HepG2 (cell line): ENCODE measurements around the gene POU2AF3. TPM values are rescaled to one million over a fixed set of nuclear protein-coding genes. Genes with fewer than 3 reads are reported as not detected.

ENCODE experiments used
- ATAD3A ChIP-seq: sonication (generic); formaldehyde crosslinking; IDR thresholded peaks from 2 replicates; pipeline ENCODE4 v1.4.0; 2020; ENCODE audit warnings: missing genetic modification reagents
- CBFB ChIP-seq: sonication (generic); formaldehyde crosslinking; IDR thresholded peaks from 2 replicates; pipeline ENCODE4 v1.4.0; 2020; ENCODE audit warnings: missing genetic modification reagents
- EHMT2 ChIP-seq: fragments of 200-600 bp; sonication (generic); IDR thresholded peaks from 2 replicates; pipeline ENCODE4 v1.7.0; 2017; ENCODE audit warnings: antibody characterized with exemption, low read depth, low read length, borderline replicate concordance
- FIP1L1 ChIP-seq: fragments of 200-400 bp; formaldehyde crosslinking; IDR thresholded peaks from 2 replicates; pipeline ENCODE4 v1.6.1; 2018; ENCODE audit warnings: low read depth, mild to moderate bottlenecking, low read length, moderate library complexity, borderline replicate concordance; ENCODE audit not compliant: insufficient read depth
- FOSL2 ChIP-seq: sonication (generic); formaldehyde crosslinking; IDR thresholded peaks from 2 replicates; pipeline ENCODE4 v1.4.0; 2020; ENCODE audit warnings: missing genetic modification reagents
- FOXA1 ChIP-seq, 2 experiments: fragments of 450-650 bp in 1 of 2; sonication (generic) in 1 of 2; formaldehyde crosslinking in 1 of 2; IDR thresholded peaks; 2 replicates each; pipeline versions ENCODE4 v1.4.0 to v1.6.1; 2016 to 2020; ENCODE audit warnings: missing genetic modification reagents in 1 of 2
- FOXO1 ChIP-seq: sonication (generic); formaldehyde crosslinking; IDR thresholded peaks from 2 replicates; pipeline ENCODE4 v1.4.0; 2020; ENCODE audit warnings: missing genetic modification reagents
- MIXL1 ChIP-seq: IDR thresholded peaks from 2 replicates; pipeline ENCODE4 v1.6.1; 2016
- PAX8 ChIP-seq: sonication (generic); formaldehyde crosslinking; IDR thresholded peaks from 2 replicates; pipeline ENCODE4 v1.8.0; 2022; ENCODE audit warnings: mild to moderate bottlenecking, missing genetic modification reagents, borderline replicate concordance
- RORA ChIP-seq: sonication (generic); formaldehyde crosslinking; IDR thresholded peaks from 2 replicates; pipeline ENCODE4 v1.5.0; 2020; ENCODE audit warnings: mild to moderate bottlenecking, missing genetic modification reagents, moderate library complexity
- SAP130 ChIP-seq: IDR thresholded peaks from 2 replicates; pipeline ENCODE4 v1.6.1; 2016; ENCODE audit warnings: low read depth
- SNAPC2 ChIP-seq: sonication (generic); formaldehyde crosslinking; IDR thresholded peaks from 2 replicates; pipeline ENCODE4 v1.8.1; 2022; ENCODE audit warnings: mild to moderate bottlenecking, missing genetic modification reagents
- SP140L ChIP-seq: sonication (generic); formaldehyde crosslinking; IDR thresholded peaks from 2 replicates; pipeline ENCODE4 v1.4.0; 2020; ENCODE audit warnings: missing genetic modification reagents, borderline replicate concordance
- ZFP90 ChIP-seq: sonication (generic); formaldehyde crosslinking; IDR thresholded peaks from 2 replicates; pipeline ENCODE4 v1.8.0; 2022; ENCODE audit warnings: missing genetic modification reagents, mild to moderate bottlenecking, inconsistent platforms, borderline replicate concordance
- ZNF121 ChIP-seq: sonication (generic); formaldehyde crosslinking; IDR thresholded peaks from 2 replicates; pipeline ENCODE4 v1.5.0; 2020; ENCODE audit warnings: mild to moderate bottlenecking, missing genetic modification reagents
- ZNF256 ChIP-seq: sonication (generic); formaldehyde crosslinking; conservative IDR thresholded peaks from 2 replicates; pipeline ENCODE4 v1.4.0; 2020; ENCODE audit warnings: missing genetic modification reagents
- ZNF605 ChIP-seq: sonication (generic); formaldehyde crosslinking; IDR thresholded peaks from 2 replicates; pipeline ENCODE4 v1.8.0; 2022; ENCODE audit warnings: mild to moderate bottlenecking, missing genetic modification reagents
- ZNF780A ChIP-seq: sonication (generic); formaldehyde crosslinking; IDR thresholded peaks from 2 replicates; pipeline ENCODE4 v1.8.0; 2022; ENCODE audit warnings: mild to moderate bottlenecking, missing genetic modification reagents, moderate library complexity
- ZSCAN30 ChIP-seq: sonication (generic); formaldehyde crosslinking; IDR thresholded peaks from 2 replicates; pipeline ENCODE4 v1.5.0; 2020; ENCODE audit warnings: mild to moderate bottlenecking, missing genetic modification reagents
- polyA plus RNA-seq, 8 experiments: library from polyadenylated mRNA; depleted of rRNA in 3 of 8; stranded (reverse) in 7 of 8; unstranded in 1 of 8; fragments of >200 nt; fragmentation: Illumina TruSeq in 4 of 8; extraction: Trizol in 4 of 8; gene quantifications; 2 replicates each; pipeline versions ENCODE4 v1.2.1 to v1.2.3, GENCODE V29; 2011 to 2016; ENCODE audit warnings: low read depth in 4 of 8, missing spikeins in 1 of 8, mixed read lengths in 1 of 8; ENCODE audit not compliant: insufficient read depth in 1 of 8
- total RNA-seq, 5 experiments: library from RNA; depleted of rRNA; stranded (reverse); fragments of >200 nt; fragmentation: Illumina TruSeq; extraction: Trizol; gene quantifications; 2 replicates each; pipeline ENCODE4 v1.2.3, GENCODE V29; 2016; ENCODE audit warnings: low read depth in 1 of 5
- TF ChIP-seq, protein P1 (sequence below): sonication (generic); formaldehyde crosslinking; IDR thresholded peaks from 2 replicates; pipeline ENCODE4 v1.8.0; 2022; ENCODE audit warnings: missing genetic modification reagents, low read depth, mild to moderate bottlenecking, borderline replicate concordance
- TF ChIP-seq, protein P2 (sequence below): sonication (generic); formaldehyde crosslinking; IDR thresholded peaks from 2 replicates; pipeline ENCODE4 v1.8.1; 2023; ENCODE audit warnings: mild to moderate bottlenecking, missing genetic modification reagents, borderline replicate concordance
- TF ChIP-seq, protein P3 (sequence below): IDR thresholded peaks from 2 replicates; pipeline ENCODE4 v1.6.1; 2016; ENCODE audit warnings: missing genetic modification reagents, missing compliant biosample characterization
- TF ChIP-seq, protein P4 (sequence below), 2 experiments: sonication (generic) in 1 of 2; formaldehyde crosslinking in 1 of 2; IDR thresholded peaks; 2 replicates each; pipeline versions ENCODE4 v1.5.1 to v1.6.1; 2011 to 2020; ENCODE audit warnings: borderline replicate concordance in 1 of 2, low read depth in 1 of 2, low read length in 1 of 2, mild to moderate bottlenecking in 1 of 2, missing genetic modification reagents in 1 of 2, moderate library complexity in 1 of 2
- TF ChIP-seq, protein P5 (sequence below): sonication (generic); formaldehyde crosslinking; IDR thresholded peaks from 2 replicates; pipeline ENCODE4 v1.5.1; 2020; ENCODE audit warnings: missing genetic modification reagents, mild to moderate bottlenecking, borderline replicate concordance

The POU2AF3 gene
- total and polyA plus RNA-seq, 2 of the 13 experiments (the other 11 are each of a cell fraction or from before 2014, with no cell fraction given) = 7.8 to 71.2 TPM

DNA sequence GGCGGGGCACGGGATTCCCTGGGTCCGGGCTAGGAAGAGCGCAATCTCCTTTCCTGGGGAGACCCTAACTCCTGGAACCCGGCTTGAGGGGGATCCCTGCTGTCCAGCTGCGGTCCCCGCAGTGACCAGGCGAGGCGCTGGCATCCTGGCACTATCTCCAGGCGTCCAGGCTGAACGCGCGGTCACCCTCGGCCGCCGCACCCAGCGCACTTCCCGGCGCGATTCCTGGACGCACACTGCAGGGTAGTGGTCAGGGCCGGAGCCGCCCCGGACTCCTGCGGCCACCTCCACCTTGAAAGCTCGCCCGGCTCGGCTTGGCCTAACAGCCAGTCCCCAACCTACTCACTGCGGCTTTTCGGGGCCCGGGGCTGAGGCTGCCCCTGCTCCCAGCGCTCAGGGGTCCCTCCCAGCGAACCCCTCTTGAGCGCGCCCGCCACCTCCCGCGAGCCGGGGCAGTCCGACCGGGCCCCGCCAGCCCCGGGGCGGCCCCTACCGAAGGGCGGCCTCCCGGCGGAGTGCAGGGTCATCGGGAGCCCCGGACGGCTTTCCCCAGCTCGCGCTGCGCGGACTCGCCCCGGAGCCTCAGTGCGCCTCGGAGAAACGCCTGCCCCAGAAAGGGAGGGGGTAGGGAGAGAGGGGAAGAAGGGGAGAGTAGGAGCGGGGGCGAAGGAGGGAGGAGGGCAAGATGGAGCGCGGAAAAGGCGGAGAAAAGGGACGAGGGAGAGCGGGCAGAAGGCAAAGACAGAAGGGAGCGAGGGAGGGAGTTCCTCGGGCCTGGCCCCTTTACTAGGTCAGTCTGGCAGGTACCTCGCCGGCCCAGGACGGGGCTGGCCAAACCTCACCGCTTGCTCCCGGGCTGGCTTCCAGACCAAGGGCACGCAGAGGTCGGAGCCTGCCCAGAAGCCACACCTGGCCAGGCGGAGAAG, 1.0 kb downstream of the POU2AF3 start (continued):
- no peak for TF ChIP-seq ZNF605
- no peak for TF ChIP-seq ATAD3A (CRISPR knock-in tag)
- TF ChIP-seq, protein P1, sequence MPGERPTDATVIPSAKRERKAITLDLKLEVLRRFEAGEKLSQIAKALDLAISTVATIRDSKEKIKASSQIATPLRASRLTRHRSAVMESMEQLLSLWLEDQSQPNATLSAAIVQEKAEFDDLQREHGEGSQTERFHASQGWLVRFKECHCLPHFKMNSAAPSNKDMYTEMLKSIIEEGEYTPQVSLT (CRISPR knock-in tag) = no peak
- TF ChIP-seq, protein P2, sequence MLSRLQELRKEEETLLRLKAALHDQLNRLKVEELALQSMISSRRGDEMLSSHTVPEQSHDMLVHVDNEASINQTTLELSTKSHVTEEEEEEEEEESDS (CRISPR knock-in tag) = no peak
- no peak for TF ChIP-seq MIXL1 (CRISPR knock-in tag)
- TF ChIP-seq ZNF256 = no peak
- peak; percentile 70; the same call in 1 of the 2 replicates for TF ChIP-seq PAX8
- TF ChIP-seq FIP1L1 = no peak
- TF ChIP-seq SAP130 (CRISPR knock-in tag) = peak; percentile 27; the same call in 1 of the 2 replicates
- TF ChIP-seq FOXO1 (CRISPR knock-in tag) = peak; percentile 33; the same call in 1 of the 2 replicates
- TF ChIP-seq ZSCAN30 (CRISPR knock-in tag) = peak; percentile 79; the same call in 1 of the 2 replicates
- no peak; the same call in 1 of the 2 replicates for TF ChIP-seq FOSL2 (CRISPR knock-in tag)
- TF ChIP-seq EHMT2 = no peak
- TF ChIP-seq CBFB (CRISPR knock-in tag) = no peak
- TF ChIP-seq ZFP90 (CRISPR knock-in tag) = no peak
- TF ChIP-seq RORA (CRISPR knock-in tag) = no peak
- no peak for TF ChIP-seq SP140L (CRISPR knock-in tag)
- TF ChIP-seq, protein P3, sequence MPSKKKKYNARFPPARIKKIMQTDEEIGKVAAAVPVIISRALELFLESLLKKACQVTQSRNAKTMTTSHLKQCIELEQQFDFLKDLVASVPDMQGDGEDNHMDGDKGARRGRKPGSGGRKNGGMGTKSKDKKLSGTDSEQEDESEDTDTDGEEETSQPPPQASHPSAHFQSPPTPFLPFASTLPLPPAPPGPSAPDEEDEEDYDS (CRISPR knock-in tag) = peak; percentile 36; the same call in 1 of the 2 replicates
- TF ChIP-seq FOXA1 (IDR thresholded peaks at IDR 0.05) = no peak
- TF ChIP-seq FOXA1 (CRISPR knock-in tag; IDR thresholded peaks at IDR 0.05) = 0 out of 2 replicates have a peak, but pooled peaks have one; percentile 32
- TF ChIP-seq, protein P4, sequence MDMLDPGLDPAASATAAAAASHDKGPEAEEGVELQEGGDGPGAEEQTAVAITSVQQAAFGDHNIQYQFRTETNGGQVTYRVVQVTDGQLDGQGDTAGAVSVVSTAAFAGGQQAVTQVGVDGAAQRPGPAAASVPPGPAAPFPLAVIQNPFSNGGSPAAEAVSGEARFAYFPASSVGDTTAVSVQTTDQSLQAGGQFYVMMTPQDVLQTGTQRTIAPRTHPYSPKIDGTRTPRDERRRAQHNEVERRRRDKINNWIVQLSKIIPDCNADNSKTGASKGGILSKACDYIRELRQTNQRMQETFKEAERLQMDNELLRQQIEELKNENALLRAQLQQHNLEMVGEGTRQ (IDR thresholded peaks at IDR 0.05; ENCODE audit: low read depth, low read length) = no peak
- TF ChIP-seq, protein P4 (CRISPR knock-in tag; IDR thresholded peaks at IDR 0.05; ENCODE audit: borderline replicate concordance) = no peak
- TF ChIP-seq, protein P5, sequence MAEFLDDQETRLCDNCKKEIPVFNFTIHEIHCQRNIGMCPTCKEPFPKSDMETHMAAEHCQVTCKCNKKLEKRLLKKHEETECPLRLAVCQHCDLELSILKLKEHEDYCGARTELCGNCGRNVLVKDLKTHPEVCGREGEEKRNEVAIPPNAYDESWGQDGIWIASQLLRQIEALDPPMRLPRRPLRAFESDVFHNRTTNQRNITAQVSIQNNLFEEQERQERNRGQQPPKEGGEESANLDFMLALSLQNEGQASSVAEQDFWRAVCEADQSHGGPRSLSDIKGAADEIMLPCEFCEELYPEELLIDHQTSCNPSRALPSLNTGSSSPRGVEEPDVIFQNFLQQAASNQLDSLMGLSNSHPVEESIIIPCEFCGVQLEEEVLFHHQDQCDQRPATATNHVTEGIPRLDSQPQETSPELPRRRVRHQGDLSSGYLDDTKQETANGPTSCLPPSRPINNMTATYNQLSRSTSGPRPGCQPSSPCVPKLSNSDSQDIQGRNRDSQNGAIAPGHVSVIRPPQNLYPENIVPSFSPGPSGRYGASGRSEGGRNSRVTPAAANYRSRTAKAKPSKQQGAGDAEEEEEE = no peak
- no peak for TF ChIP-seq ZNF780A (CRISPR knock-in tag)
- no peak for TF ChIP-seq SNAPC2 (CRISPR knock-in tag)
- peak; percentile 23; the same call in 1 of the 2 replicates for TF ChIP-seq ZNF121 (CRISPR knock-in tag)
